A673 (cell line): ENCODE measurements around the gene ELMO3. TPM values are rescaled to one million over a fixed set of nuclear protein-coding genes. Genes with fewer than 3 reads are reported as not detected.
A peak's percentile ranks its signal among the peaks of the same experiment; 100 is the strongest.

ENCODE experiments used
- BruUV-seq: library from RNA; stranded (reverse); fragments of 400-500 nt; replicated peaks from 2 replicates; lab custom pipeline; 2021; lab: Mats Ljungman, UMichigan
- CTCF ChIA-PET: fragments of 300-600 bp; sonication (Branson Sonifier 250); formaldehyde crosslinking; loops from one replicate; lab custom pipeline; 2022; ENCODE audit warnings: antibody characterized with exemption; lab: Charles Lee
- POLR2A ChIA-PET: fragments of 300-600 bp; sonication (Branson Sonifier 250); formaldehyde crosslinking; loops from one replicate; lab custom pipeline; 2022; ENCODE audit warnings: antibody characterized with exemption; ENCODE audit not compliant: low non-redundant PET; lab: Charles Lee
- DNase-seq: peaks from one replicate; pipeline ENCODE4 v3.0.0-alpha.2; 2015; ENCODE audit warnings: low spot score
- H3K27ac ChIP-seq: fragments of 200-600 bp; sonication (generic); 2 replicates; pipeline ENCODE4 v1.5.1; 2016; ENCODE audit warnings: mixed run types, low read depth, mild to moderate bottlenecking, mixed read lengths, antibody characterized with exemption, low read length; ENCODE audit not compliant: poor library complexity, severe bottlenecking
- H3K27me3 ChIP-seq: fragments of 200-600 bp; sonication (generic); replicated peaks from 2 replicates; pipeline ENCODE4 v1.6.1; 2017; ENCODE audit warnings: mixed run types, low read depth, mild to moderate bottlenecking, mixed read lengths, antibody characterized with exemption, low read length; ENCODE audit not compliant: insufficient read depth, poor library complexity
- H3K36me3 ChIP-seq: fragments of 200-600 bp; sonication (generic); 2 replicates; pipeline ENCODE4 v1.6.1; 2016; ENCODE audit warnings: mixed run types, mild to moderate bottlenecking, mixed read lengths, antibody characterized with exemption, low read length; ENCODE audit not compliant: insufficient read depth, poor library complexity, severe bottlenecking
- H3K4me1 ChIP-seq: fragments of 200-600 bp; sonication (generic); 2 replicates; pipeline ENCODE4 v1.6.1; 2017; ENCODE audit warnings: mixed run types, mild to moderate bottlenecking, mixed read lengths, antibody characterized with exemption, low read length; ENCODE audit not compliant: insufficient read depth, poor library complexity, severe bottlenecking
- H3K4me3 ChIP-seq: fragments of 200-600 bp; sonication (generic); 2 replicates; pipeline ENCODE4 v1.5.1; 2016; ENCODE audit warnings: low read depth, mixed run types, mild to moderate bottlenecking, mixed read lengths, low read length; ENCODE audit not compliant: poor library complexity, severe bottlenecking
- H3K9me3 ChIP-seq: fragments of 200-600 bp; sonication (generic); 2 replicates; pipeline ENCODE4 v1.6.1; 2016; ENCODE audit warnings: mixed run types, low read depth, mild to moderate bottlenecking, mixed read lengths, antibody characterized with exemption, low read length; ENCODE audit not compliant: poor library complexity, severe bottlenecking
- CTCF ChIP-seq: fragments of 300-800, 200-600 bp; sonication (generic); conservative IDR thresholded peaks from 2 replicates; pipeline ENCODE4 v1.5.1; 2017; ENCODE audit warnings: low read depth, mild to moderate bottlenecking, antibody characterized with exemption, low read length, moderate library complexity, mixed read lengths
- EZH2 ChIP-seq: fragments of 200-600 bp; sonication (generic); IDR thresholded peaks from 2 replicates; pipeline ENCODE4 v1.6.1; 2017; ENCODE audit warnings: borderline replicate concordance, low read depth, mild to moderate bottlenecking, mixed read lengths, antibody characterized with exemption, low read length; ENCODE audit not compliant: poor library complexity, severe bottlenecking
- intact Hi-C: fragments of 100-400 bp; cut with micrococcal nuclease; formaldehyde crosslinking; loops from one replicate; pipeline ENCODE4 v1.10.0; 2022; ENCODE audit not compliant: unreplicated experiment
- total RNA-seq: library from RNA; stranded (reverse); gene quantifications from 2 replicates; pipeline ENCODE4 v1.2.3, GENCODE V29; 2021

The ELMO3 gene
- total RNA-seq, 1 experiment from 2014 or later, result 4.7 TPM

GRCh38 chr16:67226295-67226803 lies 27.4 kb downstream of the ELMO3 start:
- ChIA-PET CTCF (interaction anchor here (0.6 to 1.4 kb wide), 2 partner anchors 24 to 208 kb away, joined by 3 to 4 read pairs; no protein-coding TSS in a partner anchor), POLR2A (interaction anchor here (0.6 kb wide), 1 partner anchor 53 kb away, joined by 3 read pairs; no protein-coding TSS in a partner anchor)
- Histone ChIP-seq H3K9me3 (no peaks in the 10 kb centered on the region), H3K36me3 (peaks cover 33% of the 10 kb centered on the region), H3K27ac (peak overlapping the region; percentile 60), H3K4me1 (peaks cover 17% of the 10 kb centered on the region), H3K4me3 (peak overlapping the region; percentile 89), H3K27me3 (no peaks in the 10 kb centered on the region)
- DNase-seq, result no peak
- no peak for TF ChIP-seq EZH2
- no peak for TF ChIP-seq CTCF
- intact Hi-C loops, result loop anchor here (2.0 kb wide), 1 partner anchor 66 kb away; no protein-coding TSS in a partner anchor
- BruUV-seq, result TSS peak; percentile 35

GRCh38 chr16:67226804-67227566 lies 28.1 kb downstream of the ELMO3 start, which contains the start of gene TMEM208:
Gene TMEM208 (plus strand): TSS chr16:67227130. CDS start chr16:67227219, 89 bp downstream.
- no TSS peak for BruUV-seq
- TF ChIP-seq CTCF, result peak; percentile 30; the same call in 1 of the 2 replicates
- TF ChIP-seq EZH2, result no peak
- Histone ChIP-seq H3K36me3 (peaks cover 39% of the 10 kb centered on the region), H3K4me1 (peaks cover 17% of the 10 kb centered on the region), H3K27ac (peak within 1 kb of the TSS; percentile 60), H3K27me3 (no peaks in the 10 kb centered on the region), H3K4me3 (peak within 1 kb of the TSS; percentile 89), H3K9me3 (no peaks in the 10 kb centered on the region)
- ChIA-PET CTCF (interaction anchor here (0.6 to 1.4 kb wide), 3 partner anchors 19 to 209 kb away, joined by 3 to 4 read pairs (median 3); no protein-coding TSS in a partner anchor), POLR2A (interaction anchor here (0.6 kb wide), 1 partner anchor 54 kb away, joined by 3 read pairs; no protein-coding TSS in a partner anchor)
- peak; percentile 99 for DNase-seq
- intact Hi-C loops, result loop anchor here (2.0 kb wide), 1 partner anchor 66 kb away; no protein-coding TSS in a partner anchor

GRCh38 chr16:67227567-67227921 lies 28.6 kb downstream of the ELMO3 start:
- Histone ChIP-seq H3K4me3 (peak overlapping the region; percentile 89), H3K27ac (peak overlapping the region; percentile 60), H3K36me3 (peaks cover 43% of the 10 kb centered on the region), H3K9me3 (no peaks in the 10 kb centered on the region), H3K4me1 (peaks cover 17% of the 10 kb centered on the region), H3K27me3 (no peaks in the 10 kb centered on the region)
- TF ChIP-seq CTCF (no peak), EZH2 (no peak)
- ChIA-PET CTCF (interaction anchor here (0.6 to 1.4 kb wide), 2 partner anchors 20 to 209 kb away, joined by 3 to 4 read pairs; no protein-coding TSS in a partner anchor), POLR2A (no interaction called here)
- intact Hi-C loops, result loop anchor here (2.0 kb wide), 1 partner anchor 67 kb away; no protein-coding TSS in a partner anchor
- DNase-seq, result no peak
- BruUV-seq, result no TSS peak
